Endothelial cell of umbilical vein (primary cell): ENCODE measurements around the gene SERPIND1. TPM values are rescaled to one million over a fixed set of nuclear protein-coding genes. Genes with fewer than 3 reads are reported as not detected.

Source experiments
- BruUV-seq: library from RNA; stranded (reverse); fragments of 400-500 nt; replicated peaks from 2 replicates; lab custom pipeline; 2021; lab: Mats Ljungman, UMichigan
- CTCF ChIA-PET: fragments of 300-600, 350-600 bp; sonication (Branson Sonifier 250); formaldehyde crosslinking; loops from one replicate; lab custom pipeline; 2021; ENCODE audit warnings: antibody characterized with exemption, inconsistent platforms; lab: Charles Lee
- POLR2A ChIA-PET: fragments of 300-600, 350-600 bp; sonication (Branson Sonifier 250); formaldehyde crosslinking; loops from one replicate; lab custom pipeline; 2021; ENCODE audit warnings: antibody characterized with exemption, inconsistent platforms; lab: Charles Lee
- DNase-seq: peaks from one replicate; pipeline ENCODE4 v3.0.0-alpha.2; 2011; ENCODE audit warnings: low read depth, low spot score
- FAIRE-seq: peaks from 2 replicates; lab custom pipeline; 2011; peaks lifted over from hg19 to GRCh38; lab: Jason Lieb, UNC
- H2AFZ ChIP-seq: 2 replicates; pipeline ENCODE4 v1.6.0; 2012; ENCODE audit warnings: low read depth, low read length, control low read depth, inconsistent platforms
- H3K27ac ChIP-seq: 2 replicates; pipeline ENCODE4 v1.5.1; 2011; ENCODE audit warnings: low read depth, mild to moderate bottlenecking, control low read depth, low read length, moderate library complexity; ENCODE audit not compliant: insufficient read depth
- H3K27me3 ChIP-seq, 2 experiments: 2 replicates each; pipeline versions ENCODE4 v1.6.0 to v1.6.1; 2011; ENCODE audit warnings: low read length in 2 of 2, mixed read lengths in 1 of 2; ENCODE audit not compliant: control insufficient read depth in 2 of 2, insufficient read depth in 2 of 2
- H3K36me3 ChIP-seq, 2 experiments: 2 replicates in 1 of 2; 3 replicates in 1 of 2; pipeline ENCODE4 v1.5.1; 2011; ENCODE audit warnings: low read length in 2 of 2, mild to moderate bottlenecking in 1 of 2, moderate library complexity in 1 of 2; ENCODE audit not compliant: control insufficient read depth in 2 of 2, insufficient read depth in 2 of 2; ENCODE audit errors: extremely low read depth in 1 of 2
- H3K4me1 ChIP-seq: 3 replicates; pipeline ENCODE4 v1.5.1; 2011; ENCODE audit warnings: mild to moderate bottlenecking, low read length; ENCODE audit not compliant: control insufficient read depth, insufficient read depth; ENCODE audit errors: extremely low read depth
- H3K4me2 ChIP-seq: 2 replicates; pipeline ENCODE4 v1.6.1; 2011; ENCODE audit warnings: low read length, control low read depth, mixed read lengths; ENCODE audit not compliant: insufficient read depth
- H3K4me3 ChIP-seq, 3 experiments: fragments of 200-600 bp in 1 of 3; sonication (generic), shearing (Covaris generic) in 1 of 3; replicated peaks in 1 of 3; 2 replicates each; pipeline ENCODE4 v1.5.1; 2011 to 2016; ENCODE audit warnings: control low read depth in 3 of 3, low read length in 3 of 3, mild to moderate bottlenecking in 2 of 3, inconsistent platforms in 1 of 3, low read depth in 1 of 3, moderate library complexity in 1 of 3; ENCODE audit not compliant: insufficient read depth in 1 of 3
- H3K79me2 ChIP-seq: 2 replicates; pipeline ENCODE4 v1.6.0; 2012; ENCODE audit warnings: low read length, inconsistent platforms; ENCODE audit not compliant: control insufficient read depth, insufficient read depth
- H3K9ac ChIP-seq: replicated peaks from 2 replicates; pipeline ENCODE3; 2011; ENCODE audit warnings: low read length, control low read depth; ENCODE audit not compliant: insufficient read depth; ENCODE audit errors: extremely low read depth
- H3K9me1 ChIP-seq: replicated peaks from 3 replicates; pipeline ENCODE4 v1.6.0; 2011; ENCODE audit warnings: mild to moderate bottlenecking, low read length; ENCODE audit not compliant: control insufficient read depth, insufficient read depth; ENCODE audit errors: extremely low read depth
- H3K9me3 ChIP-seq: replicated peaks from 2 replicates; pipeline ENCODE4 v1.5.1; 2012; ENCODE audit warnings: low read length, inconsistent platforms; ENCODE audit not compliant: control insufficient read depth, insufficient read depth
- H4K20me1 ChIP-seq: replicated peaks from 2 replicates; pipeline ENCODE3; 2011; ENCODE audit warnings: mild to moderate bottlenecking, low read length; ENCODE audit not compliant: control insufficient read depth, insufficient read depth; ENCODE audit errors: extremely low read depth
- CTCF ChIP-seq, 2 donors: IDR thresholded peaks; 1 replicate in 1 of 2; 2 replicates in 1 of 2; pipeline ENCODE4 v1.5.1; 2011; ENCODE audit warnings: low read length in 2 of 2, mild to moderate bottlenecking in 2 of 2, moderate library complexity in 2 of 2, control low read depth in 1 of 2, inconsistent platforms in 1 of 2, low read depth in 1 of 2; ENCODE audit not compliant: insufficient read depth in 1 of 2; ENCODE audit errors: extremely low read depth in 1 of 2
- EZH2 ChIP-seq: IDR thresholded peaks from 2 replicates; pipeline ENCODE4 v1.6.1; 2012; ENCODE audit warnings: borderline replicate concordance, low read depth, mild to moderate bottlenecking, moderate library complexity, low read length, inconsistent platforms; ENCODE audit not compliant: severe bottlenecking
- FOS ChIP-seq: IDR thresholded peaks from 2 replicates; pipeline ENCODE4 v1.6.1; 2011; ENCODE audit warnings: mild to moderate bottlenecking, low read length, moderate library complexity, borderline replicate concordance; ENCODE audit not compliant: insufficient read depth
- GATA2 ChIP-seq: IDR thresholded peaks from 2 replicates; pipeline ENCODE4 v1.7.0; 2011; ENCODE audit warnings: low read depth, mild to moderate bottlenecking, moderate library complexity, mixed read lengths, low read length; ENCODE audit not compliant: insufficient read length, insufficient read depth
- JUN ChIP-seq: IDR thresholded peaks from 2 replicates; pipeline ENCODE4 v1.6.1; 2011; ENCODE audit warnings: borderline replicate concordance, low read depth; ENCODE audit not compliant: insufficient read length, insufficient read depth
- MAX ChIP-seq: IDR thresholded peaks from 2 replicates; pipeline ENCODE4 v1.6.1; 2011; ENCODE audit not compliant: insufficient read depth, insufficient read length
- MYC ChIP-seq: IDR thresholded peaks from one replicate; pipeline ENCODE4 v1.6.1; 2011; ENCODE audit warnings: mild to moderate bottlenecking, low read depth, low read length
- POLR2A ChIP-seq: IDR thresholded peaks from 2 replicates; pipeline ENCODE4 v1.6.1; 2012; ENCODE audit warnings: low read depth, mild to moderate bottlenecking, control low read depth, low read length
- POLR2AphosphoS5 ChIP-seq: IDR thresholded peaks from 2 replicates; pipeline ENCODE4 v1.6.1; 2012; ENCODE audit warnings: low read depth, mild to moderate bottlenecking, control low read depth, low read length, moderate library complexity; ENCODE audit not compliant: insufficient read depth
- dilution Hi-C: fragments of 300-500 bp; cut with MboI; formaldehyde crosslinking; loops from one replicate; pipeline ENCODE4 v1.15.0; 2019; ENCODE audit warnings: low sequenced_read_pairs; ENCODE audit not compliant: extremely low pct_ligation_motif_present
- intact Hi-C: fragments of 100-400 bp; cut with micrococcal nuclease; formaldehyde crosslinking; loops from one replicate; pipeline ENCODE4 v1.10.0; 2022
- polyA plus RNA-seq, 4 experiments: library from polyadenylated mRNA; depleted of rRNA in 3 of 4; stranded (reverse) in 3 of 4; unstranded in 1 of 4; fragments of >200 nt; gene quantifications; 2 replicates each; pipeline versions ENCODE4 v1.2.1 to v1.2.3, GENCODE V29; 2011 to 2012; ENCODE audit warnings: missing spikeins in 1 of 4
- total RNA-seq: library from RNA; stranded (reverse); gene quantifications from 2 replicates; pipeline ENCODE4 v1.2.3, GENCODE V29; 2021

The SERPIND1 gene
- total and polyA plus RNA-seq, 2 donors (not counting 3 experiments of a cell fraction or from before 2014, with no cell fraction given), result 0.94 to 1.8 TPM

GRCh38 chr22:20792966-20793728 lies 19.2 kb downstream of the SERPIND1 start:
- Histone ChIP-seq H2AFZ (no peak overlapping the region), H3K79me2 (no peaks in the 10 kb centered on the region), H3K4me3 (no peak overlapping the region), H3K4me2 (no peak overlapping the region), H3K36me3 (peaks cover 4 to 20% of the 10 kb centered on the region in 2 experiments), H3K4me1 (no peaks in the 10 kb centered on the region), H3K9ac (no peak overlapping the region), H3K27me3 (no peaks in the 10 kb centered on the region), H4K20me1 (no peaks in the 10 kb centered on the region), H3K9me1 (no peaks in the 10 kb centered on the region), H3K27ac (no peak overlapping the region), H3K9me3 (no peaks in the 10 kb centered on the region)
- no TSS peak for BruUV-seq
- dilution Hi-C loops, result no loop called here
- POLR2A ChIA-PET, result no interaction called here
- DNase-seq (no peak), FAIRE-seq (no peak)
- CTCF ChIA-PET, result interaction anchor here (1.2 to 2.0 kb wide), 3 partner anchors 9 to 15 kb away, joined by 4 to 23 read pairs (median 9); no protein-coding TSS in a partner anchor
- intact Hi-C loops, result no loop called here
- TF ChIP-seq EZH2 (no peak), POLR2AphosphoS5 (no peak), CTCF (IDR thresholded peaks at IDR 0.05; ENCODE audit: extremely low read depth in 1 of 2, insufficient read depth in 1 of 2, low read depth in 1 of 2, low read length in 2 of 2) (no peak), JUN (no peak), FOS (no peak), MAX (no peak), POLR2A (no peak), GATA2 (no peak), MYC (no peak)
